Measurements from ENCODE around the gene DNHD1.

- TF ChIP-seq GATA2 (IDR thresholded peaks at IDR 0.05; ENCODE audit: low read depth, low read length) (no peak), GATA3 (IDR thresholded peaks at IDR 0.05; ENCODE audit: low read depth, low read length) (no peak)
These were observed 33.8 kb downstream of the DNHD1 start for GRCh38 chr11:6530848-6531247.
